Skin epidermis (tissue), 12 donors: ENCODE measurements around the gene INPP4B.

Source experiments
- H3K27ac ChIP-seq, 21 experiments: fragments of 200-600 bp; sonication (generic) in 11 of 21; one replicate each; pipeline ENCODE4 v1.5.0; 2020; ENCODE audit warnings: mild to moderate bottlenecking in 3 of 21, inconsistent platforms in 2 of 21, moderate library complexity in 2 of 21
- H3K4me3 ChIP-seq, 7 experiments: fragments of 200-600 bp; sonication (generic) in 2 of 7; one replicate each; pipeline ENCODE4 v1.5.0; 2020; ENCODE audit warnings: inconsistent platforms in 2 of 7, mild to moderate bottlenecking in 2 of 7, moderate library complexity in 1 of 7

Gene INPP4B

GRCh38 chr4:142598132-142598531, 248.0 kb downstream of the INPP4B start:
- Histone ChIP-seq H3K4me3 (no peak overlapping the region), H3K27ac (no peak overlapping the region)

GRCh38 chr4:142596595-142596994, 249.5 kb downstream of the INPP4B start:
- Histone ChIP-seq H3K4me3 (no peak overlapping the region), H3K27ac (no peak overlapping the region)

GRCh38 chr4:142596121-142596520, 250.0 kb downstream of the INPP4B start:
- no peak overlapping the region for H3K27ac ChIP-seq
- H3K4me3 ChIP-seq, result no peak overlapping the region

GRCh38 chr4:142595222-142595871, 250.8 kb downstream of the INPP4B start:
- no peak overlapping the region for H3K4me3 ChIP-seq
- no peak overlapping the region for H3K27ac ChIP-seq

GRCh38 chr4:142585411-142585810, 260.7 kb downstream of the INPP4B start:
- Histone ChIP-seq H3K4me3 (no peak overlapping the region), H3K27ac (no peak overlapping the region)

GRCh38 chr4:142583708-142584107, 262.4 kb downstream of the INPP4B start:
- no peak overlapping the region for H3K4me3 ChIP-seq
- no peak overlapping the region for H3K27ac ChIP-seq

- H3K4me3 ChIP-seq, result no peak overlapping the region
Observed at GRCh38 chr4:142582340-142582739, 263.8 kb downstream of the INPP4B start.

GRCh38 chr4:142581881-142582280, 264.2 kb downstream of the INPP4B start:
- Histone ChIP-seq H3K27ac (no peak overlapping the region), H3K4me3 (no peak overlapping the region)

More at GRCh38 chr4:142582340-142582739, 263.8 kb downstream of the INPP4B start:
- H3K27ac ChIP-seq, result no peak overlapping the region

- H3K4me3 ChIP-seq, result no peak overlapping the region
- no peak overlapping the region for H3K27ac ChIP-seq
Observed at GRCh38 chr4:142579443-142579842, 266.7 kb downstream of the INPP4B start.

- no peak overlapping the region for H3K4me3 ChIP-seq
- no peak overlapping the region for H3K27ac ChIP-seq
Observed at GRCh38 chr4:142574306-142574705, 271.8 kb downstream of the INPP4B start.

GRCh38 chr4:142572071-142572470, 274.0 kb downstream of the INPP4B start:
- no peak overlapping the region for H3K4me3 ChIP-seq
- no peak overlapping the region for H3K27ac ChIP-seq

- H3K4me3 ChIP-seq, result no peak overlapping the region
Observed at GRCh38 chr4:142567620-142568451, 278.3 kb downstream of the INPP4B start.

GRCh38 chr4:142567199-142567598, 278.9 kb downstream of the INPP4B start:
- H3K27ac ChIP-seq, result peak overlapping the region in 8 of 21 experiments; percentile 2 to 80 (median 61)
- H3K4me3 ChIP-seq, result peak overlapping the region in 1 of 7 experiments; percentile 9

More at GRCh38 chr4:142567620-142568451, 278.3 kb downstream of the INPP4B start:
- H3K27ac ChIP-seq, result peak overlapping the region in 12 of 21 experiments; percentile 0 to 80 (median 43)

GRCh38 chr4:142566777-142567176, 279.3 kb downstream of the INPP4B start:
- H3K27ac ChIP-seq, result peak overlapping the region in 9 of 21 experiments; percentile 2 to 80 (median 59)

GRCh38 chr4:142566243-142566642, 279.9 kb downstream of the INPP4B start:
- Histone ChIP-seq H3K27ac (peak overlapping the region in 9 of 21 experiments; percentile 26 to 80 (median 59)), H3K4me3 (peak overlapping the region in 3 of 7 experiments; percentile 9 to 17 (median 14))

More at GRCh38 chr4:142566777-142567176, 279.3 kb downstream of the INPP4B start:
- peak overlapping the region in 2 of 7 experiments; percentile 9 to 17 for H3K4me3 ChIP-seq

GRCh38 chr4:142565771-142566170, 280.3 kb downstream of the INPP4B start:
- H3K27ac ChIP-seq, result peak overlapping the region in 8 of 21 experiments; percentile 26 to 80 (median 63)
- peak overlapping the region in 3 of 7 experiments; percentile 9 to 17 (median 14) for H3K4me3 ChIP-seq

GRCh38 chr4:142563682-142564291, 282.3 kb downstream of the INPP4B start:
- no peak overlapping the region for H3K4me3 ChIP-seq
- H3K27ac ChIP-seq, result no peak overlapping the region

- Histone ChIP-seq H3K4me3 (no peak overlapping the region), H3K27ac (no peak overlapping the region)
Observed at GRCh38 chr4:142559986-142560385, 286.1 kb downstream of the INPP4B start.

- no peak overlapping the region for H3K27ac ChIP-seq
- no peak overlapping the region for H3K4me3 ChIP-seq
Observed at GRCh38 chr4:142558851-142559250, 287.2 kb downstream of the INPP4B start.

GRCh38 chr4:142557239-142557801, 288.8 kb downstream of the INPP4B start:
- peak overlapping the region in 1 of 21 experiments; percentile 43 for H3K27ac ChIP-seq
- H3K4me3 ChIP-seq, result no peak overlapping the region
